Measurements from ENCODE around the gene RIPPLY3.

GRCh38 chr21:37006486-37007291 lies at the start of gene RIPPLY3:
- no peak for TF ChIP-seq CTCF (IDR thresholded peaks at IDR 0.05)
- no peak for TF ChIP-seq POLR2A (IDR thresholded peaks at IDR 0.05)
